Raji (cell line): ENCODE measurements around the gene SMARCA2.

Experiments
- POLR2A ChIP-seq: IDR thresholded peaks from 2 replicates; pipeline ENCODE4 v1.6.1; 2011; ENCODE audit warnings: low read depth, low read length, control low read depth; ENCODE audit not compliant: insufficient read depth

SMARCA2 gene

GRCh38 chr9:2023042-2023441 lies 7.9 kb downstream of the SMARCA2 start:
- no peak for TF ChIP-seq POLR2A

GRCh38 chr9:2023532-2023931 lies 8.4 kb downstream of the SMARCA2 start:
- TF ChIP-seq POLR2A, result no peak

- TF ChIP-seq POLR2A, result no peak
Observed at GRCh38 chr9:2024888-2025782, 10.0 kb downstream of the SMARCA2 start.

GRCh38 chr9:2026220-2026997 lies 11.3 kb downstream of the SMARCA2 start:
- no peak for TF ChIP-seq POLR2A

GRCh38 chr9:2027543-2028160 lies 12.5 kb downstream of the SMARCA2 start:
- TF ChIP-seq POLR2A, result no peak

GRCh38 chr9:2028888-2029287 lies 13.7 kb downstream of the SMARCA2 start:
- no peak for TF ChIP-seq POLR2A

GRCh38 chr9:2029666-2030170 lies 14.6 kb downstream of the SMARCA2 start:
- no peak for TF ChIP-seq POLR2A

- TF ChIP-seq POLR2A, result no peak
Observed at GRCh38 chr9:2032234-2032633, 17.1 kb downstream of the SMARCA2 start.

GRCh38 chr9:2036844-2037243 lies 21.7 kb downstream of the SMARCA2 start:
- TF ChIP-seq POLR2A, result no peak

- no peak for TF ChIP-seq POLR2A
Observed at GRCh38 chr9:2039294-2040180, 24.4 kb downstream of the SMARCA2 start.

- no peak for TF ChIP-seq POLR2A
Observed at GRCh38 chr9:2040828-2041227, 25.7 kb downstream of the SMARCA2 start.

GRCh38 chr9:2041736-2042135 lies 26.6 kb downstream of the SMARCA2 start:
- no peak for TF ChIP-seq POLR2A

- no peak for TF ChIP-seq POLR2A
Observed at GRCh38 chr9:2043243-2043642, 28.1 kb downstream of the SMARCA2 start.

- TF ChIP-seq POLR2A, result no peak
Observed at GRCh38 chr9:2043881-2044462, 28.8 kb downstream of the SMARCA2 start.
